GM18867 (cell line): ENCODE measurements around the gene HMGCL.
"Not testable (repeated sequence)": the region's sequence is repeated elsewhere in the genome, so short reads cannot be mapped to it uniquely, and the experiment has no call there.

Experiments used
- ATAC-seq: cut with Tn5 transposase; IDR thresholded peaks from one replicate; pipeline ENCODE4 v1.9.1; 2021; ENCODE audit warnings: mild to moderate bottlenecking, moderate library complexity; ENCODE audit not compliant: unreplicated experiment

HMGCL gene

GRCh38 chr1:23799570-23800399 lies 25.4 kb downstream of the HMGCL start:
- ATAC-seq, result peak; percentile 2

DNA sequence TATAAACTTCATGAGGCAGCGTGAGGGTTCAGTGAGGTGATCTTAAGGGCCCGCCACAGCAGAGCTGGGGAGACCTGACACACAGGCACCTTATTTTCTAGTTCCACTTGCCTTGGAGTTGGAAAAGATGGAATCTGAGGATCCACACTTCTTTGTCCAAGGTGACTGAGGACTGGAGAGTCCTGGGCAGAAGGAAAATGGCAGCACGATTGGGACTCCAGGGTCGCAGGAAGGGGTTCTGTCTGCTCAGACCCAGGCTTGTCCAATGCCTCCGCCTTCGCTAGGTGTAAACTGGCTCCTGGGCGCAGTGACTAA lies 26.0 kb downstream of the HMGCL start:
- no peak for ATAC-seq

GRCh38 chr1:23798662-23799142 lies 26.5 kb downstream of the HMGCL start:
- no peak for ATAC-seq

DNA sequence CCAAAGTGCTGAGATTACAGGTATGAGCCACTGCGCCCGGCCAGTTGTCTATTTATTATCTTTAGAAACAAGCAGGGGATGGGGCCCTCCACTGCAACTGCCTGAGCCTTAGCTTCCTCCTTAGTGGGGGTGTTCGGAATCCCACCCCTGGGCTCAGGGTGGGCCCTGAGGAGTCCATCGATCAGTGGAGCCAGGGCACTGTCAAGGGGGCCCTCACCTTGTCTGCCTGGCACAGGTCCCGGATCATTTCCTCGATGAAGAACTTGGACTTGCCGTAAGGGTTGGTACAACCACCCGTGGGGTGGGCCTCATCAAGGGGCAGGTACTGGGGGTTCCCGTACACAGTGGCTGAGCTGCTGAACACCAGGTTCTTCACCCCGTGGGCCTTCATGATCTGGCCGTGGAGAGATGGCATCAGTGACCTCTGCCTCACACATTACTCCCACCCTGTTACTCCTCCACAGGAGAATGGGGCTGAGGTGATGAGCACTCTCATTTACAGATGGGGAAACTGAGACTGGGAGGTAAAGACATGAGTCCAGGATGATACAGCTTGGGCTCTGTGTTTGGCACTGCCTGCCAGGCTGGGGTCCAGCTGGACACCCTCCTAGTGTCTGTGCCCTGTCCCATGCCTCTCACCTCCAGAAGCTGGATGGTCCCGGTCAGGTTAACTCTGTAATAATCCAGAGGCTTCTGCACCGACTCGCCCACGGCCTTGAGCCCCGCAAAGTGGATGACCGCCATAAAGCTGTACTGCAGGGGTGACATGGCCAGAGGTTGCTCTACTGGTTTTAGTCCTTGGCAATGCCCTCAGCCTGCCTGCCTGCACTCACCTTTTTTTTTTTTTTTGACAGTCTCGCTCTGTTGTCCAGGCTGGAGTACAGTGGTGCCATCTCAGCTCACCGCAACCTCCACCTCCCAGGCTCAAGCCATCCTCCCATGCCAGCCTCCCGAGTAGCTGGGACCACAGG lies 27.5 kb downstream of the HMGCL start:
- ATAC-seq, result no peak

GRCh38 chr1:23796466-23797271 lies 28.6 kb downstream of the HMGCL start:
- no peak for ATAC-seq

DNA sequence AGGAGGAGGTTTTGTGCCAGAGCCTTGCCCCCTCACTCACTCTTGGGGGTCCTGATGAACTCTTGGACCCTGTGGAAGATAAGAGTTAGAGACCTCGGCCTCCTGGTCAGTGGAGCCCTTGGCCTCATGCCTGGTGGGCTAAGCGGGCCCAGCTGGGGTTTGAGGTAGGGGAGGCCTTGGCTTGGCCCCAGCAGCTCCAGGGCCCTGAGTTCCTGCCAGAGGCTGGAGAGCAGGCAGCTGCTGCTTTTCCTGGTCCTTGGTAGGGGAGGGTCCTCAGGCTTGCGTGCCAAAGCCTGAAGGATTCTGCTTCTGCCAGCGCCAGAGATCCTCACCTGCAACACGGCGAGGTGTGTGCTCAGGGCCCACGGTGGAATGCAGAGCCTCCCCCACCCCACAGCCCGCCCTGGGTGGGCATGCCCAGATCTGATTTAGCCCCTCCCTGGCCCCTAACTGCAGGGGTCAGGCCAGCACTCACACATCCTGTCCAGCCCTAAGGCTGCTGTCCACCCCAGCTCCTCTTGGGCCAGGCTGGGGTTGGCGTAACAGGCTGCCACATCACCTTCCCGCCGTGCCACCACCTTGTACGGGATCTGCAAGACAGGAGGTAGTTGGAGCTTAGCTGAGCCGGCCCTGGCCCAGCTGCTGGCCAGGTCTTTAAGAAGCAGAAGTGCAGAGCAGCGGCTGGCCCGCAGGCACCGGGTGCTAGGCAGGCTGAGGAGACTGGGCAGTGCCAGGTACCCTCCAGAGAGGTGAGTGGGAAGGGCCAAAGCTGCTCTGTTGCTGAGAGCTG lies 29.4 kb downstream of the HMGCL start:
- ATAC-seq, result no peak

DNA sequence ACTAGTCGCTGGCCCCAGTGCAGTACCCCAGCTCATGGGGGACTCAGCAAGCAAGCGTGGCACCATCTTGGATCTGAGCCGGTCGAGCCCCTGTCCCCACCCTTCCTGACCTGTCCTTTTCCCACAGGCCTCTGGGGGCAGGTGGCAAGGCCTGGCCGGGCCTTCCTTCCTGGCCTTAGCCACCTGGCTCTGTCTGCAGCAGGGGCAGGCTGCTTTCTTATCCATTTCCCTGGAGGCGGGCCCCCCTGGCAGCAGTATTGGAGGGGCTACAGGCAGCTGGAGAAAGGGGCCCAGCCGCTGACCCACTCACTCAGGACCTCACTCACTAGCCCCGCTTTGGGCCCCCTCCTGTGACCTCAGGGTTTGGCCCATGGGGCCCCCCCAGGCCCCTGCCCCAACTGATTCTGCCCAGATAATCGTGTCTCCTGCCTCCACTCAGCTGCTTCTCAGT lies 30.5 kb downstream of the HMGCL start:
- not testable (repeated sequence) for ATAC-seq

DNA sequence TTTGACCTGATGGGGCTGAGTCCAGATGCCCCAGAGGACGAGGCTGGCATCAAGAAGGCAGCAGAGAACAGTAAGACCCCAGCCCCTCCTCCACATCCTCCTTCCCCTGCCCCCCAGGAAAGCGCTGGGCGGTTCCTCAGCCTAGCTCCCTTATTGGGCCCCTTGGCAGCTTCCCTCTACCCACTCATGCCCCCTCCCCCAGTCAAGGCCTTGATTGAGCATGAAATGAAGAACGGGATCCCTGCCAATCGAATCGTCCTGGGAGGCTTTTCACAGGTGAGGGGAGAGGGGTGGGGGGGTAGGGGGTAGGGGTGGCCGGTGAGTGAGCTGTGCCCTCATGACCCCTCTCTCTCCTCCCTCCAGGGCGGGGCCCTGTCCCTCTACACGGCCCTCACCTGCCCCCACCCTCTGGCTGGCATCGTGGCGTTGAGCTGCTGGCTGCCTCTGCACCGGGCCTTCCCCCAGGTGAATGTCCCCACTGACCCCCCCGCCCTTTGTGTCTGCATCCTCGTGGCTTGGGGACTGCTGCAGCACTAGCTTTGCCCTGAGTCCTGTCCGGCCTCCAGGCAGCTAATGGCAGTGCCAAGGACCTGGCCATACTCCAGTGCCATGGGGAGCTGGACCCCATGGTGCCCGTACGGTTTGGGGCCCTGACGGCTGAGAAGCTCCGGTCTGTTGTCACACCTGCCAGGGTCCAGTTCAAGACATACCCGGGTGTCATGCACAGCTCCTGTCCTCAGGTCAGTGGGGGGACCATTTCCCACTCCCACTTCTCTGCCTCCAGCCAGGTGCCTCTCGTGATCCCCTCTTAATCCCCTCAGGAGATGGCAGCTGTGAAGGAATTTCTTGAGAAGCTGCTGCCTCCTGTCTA lies 31.1 kb downstream of the HMGCL start:
- ATAC-seq, result no peak

DNA sequence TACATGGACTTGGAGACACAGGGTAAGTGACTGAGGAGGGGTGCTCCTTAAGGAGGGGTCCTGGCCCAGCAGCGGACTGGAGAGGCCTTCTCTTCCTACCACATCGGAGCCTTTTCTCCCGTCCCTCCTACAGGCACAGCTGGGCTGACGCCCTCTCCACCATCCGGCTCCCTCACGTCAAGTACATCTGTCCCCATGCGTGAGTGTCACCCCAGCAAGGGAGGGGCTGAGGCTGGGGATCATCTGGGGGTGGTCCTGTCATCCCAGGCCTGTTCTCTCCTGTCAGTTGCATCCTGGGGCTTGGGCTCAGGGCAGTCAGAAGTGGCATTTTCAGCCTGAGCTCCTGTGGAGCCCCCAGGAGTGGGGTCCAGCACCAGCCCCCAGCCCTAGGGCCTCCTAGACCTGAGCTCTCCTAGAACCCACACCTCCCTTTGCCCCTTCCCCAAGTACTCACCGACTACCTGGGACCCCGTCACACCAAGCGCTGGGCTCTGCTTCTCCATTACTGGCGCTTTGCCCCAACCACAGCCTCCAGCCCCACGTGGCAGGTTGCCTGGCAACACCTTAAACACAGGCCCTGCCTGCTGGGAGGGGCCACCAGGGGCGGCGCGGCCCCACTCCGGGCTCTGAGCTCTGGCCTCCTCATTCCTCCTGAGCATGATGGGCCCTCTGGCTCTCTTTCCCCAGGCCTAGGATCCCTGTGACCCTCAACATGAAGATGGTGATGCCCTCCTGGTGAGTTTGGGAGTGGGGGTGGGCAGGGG lies 32.0 kb downstream of the HMGCL start:
- ATAC-seq, result no peak

- no peak for ATAC-seq
Observed at GRCh38 chr1:23792151-23792945, 32.9 kb downstream of the HMGCL start.

GRCh38 chr1:23791516-23792047 lies 33.6 kb downstream of the HMGCL start:
- ATAC-seq, result no peak

DNA sequence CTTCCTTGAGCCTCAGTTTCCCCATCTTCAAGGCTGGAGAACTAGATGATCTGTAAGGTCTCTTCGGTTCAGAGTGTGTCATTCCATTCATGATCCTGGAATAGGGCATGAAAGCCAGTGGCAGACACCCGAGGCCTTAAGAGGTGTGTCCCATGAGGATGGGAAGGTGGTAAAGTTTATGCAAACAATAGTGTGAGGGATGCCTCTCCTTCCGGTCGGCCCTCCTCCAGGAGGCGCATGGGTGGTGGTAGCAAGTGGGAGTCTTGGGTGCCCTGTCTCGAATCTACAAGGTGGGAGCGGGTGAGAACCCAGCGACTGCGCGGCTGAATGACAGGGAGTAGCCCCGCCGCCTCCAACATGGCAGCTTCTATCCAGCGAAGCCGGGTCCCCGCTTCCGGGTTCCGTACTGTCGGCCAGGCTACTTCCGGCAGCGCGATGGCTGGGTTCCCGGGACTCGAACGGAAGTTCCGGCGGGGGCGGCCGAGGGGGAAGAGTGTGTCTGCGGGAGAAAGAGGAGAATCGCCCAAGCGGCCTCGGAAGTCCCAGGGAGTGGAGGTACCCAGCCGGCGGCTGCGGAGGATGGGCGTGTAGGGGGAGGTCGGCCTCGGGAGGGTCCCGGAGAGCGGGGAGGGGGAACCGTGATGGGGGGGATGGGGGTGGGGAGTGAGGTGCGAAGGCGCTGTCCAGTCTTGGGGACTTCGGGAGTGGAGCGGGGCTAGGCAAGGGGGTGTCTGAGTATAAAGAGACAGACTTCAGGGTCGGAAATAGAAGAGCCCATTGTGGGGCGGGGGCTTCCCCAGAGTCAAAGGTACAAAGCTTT lies 34.3 kb downstream of the HMGCL start, which contains the start of gene LYPLA2:
Gene LYPLA2 (plus strand): TSS at position 450 of the 820 bp plus-strand sequence. CDS start 1,538 bp downstream, outside the sequence.
- ATAC-seq, result peak; percentile 78

GRCh38 chr1:23788695-23789094 lies 36.5 kb downstream of the HMGCL start:
- no peak for ATAC-seq

DNA sequence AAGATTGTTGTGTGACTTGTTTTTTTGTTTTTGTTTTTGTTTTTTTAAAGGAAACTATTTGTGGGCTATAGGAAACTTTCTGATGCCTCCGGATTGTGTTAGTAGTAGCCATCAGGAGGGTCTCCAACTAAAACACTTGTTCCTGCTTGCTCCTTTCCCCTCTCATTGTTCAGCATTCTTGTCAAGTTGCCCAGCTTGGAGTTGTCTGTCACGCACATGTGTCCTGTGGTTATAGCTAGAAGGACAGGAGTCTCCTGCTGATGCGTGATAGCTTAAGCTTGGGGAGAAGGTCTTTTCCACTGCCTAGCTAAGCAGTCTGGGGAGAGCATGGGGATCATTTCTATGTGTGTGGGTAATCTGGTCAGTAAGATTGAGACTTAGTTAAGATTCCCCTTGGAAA lies 37.5 kb downstream of the HMGCL start:
- ATAC-seq, result no peak

GRCh38 chr1:23784846-23785245 lies 40.4 kb downstream of the HMGCL start:
- ATAC-seq, result no peak

- not testable (repeated sequence) for ATAC-seq
Observed at GRCh38 chr1:23783141-23783540, 42.1 kb downstream of the HMGCL start.
